Anterior cingulate cortex (tissue), 58 donors: ENCODE data around the gene FHIT.

ENCODE experiments used
- DNase-seq, 58 donors: peaks; one replicate each; lab custom pipeline; 2025; lab: John Stamatoyannopoulos, UW

FHIT gene

GRCh38 chr3:60953351-60953750 is 297.9 kb downstream of the FHIT start:
- DNase-seq: no peak

DNA sequence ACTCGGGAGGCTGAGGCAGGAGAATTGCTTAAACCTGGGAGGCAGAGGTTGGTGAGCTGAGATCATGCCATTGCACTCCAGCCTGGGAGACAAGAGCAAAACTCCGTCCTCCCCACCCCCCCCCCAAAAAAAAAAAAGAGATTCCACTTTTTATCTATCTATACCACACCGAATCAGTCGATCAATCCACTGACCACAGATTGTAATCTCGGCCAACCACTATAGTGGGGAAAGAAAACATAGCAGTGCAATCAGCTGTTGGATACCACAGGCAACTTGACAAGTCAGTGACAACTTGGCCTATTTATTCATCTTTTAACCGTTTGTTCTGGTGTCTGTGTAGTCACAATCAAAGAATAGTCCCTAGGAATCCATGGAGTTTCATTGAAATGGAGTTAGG is 299.2 kb downstream of the FHIT start:
- no peak for DNase-seq

DNA sequence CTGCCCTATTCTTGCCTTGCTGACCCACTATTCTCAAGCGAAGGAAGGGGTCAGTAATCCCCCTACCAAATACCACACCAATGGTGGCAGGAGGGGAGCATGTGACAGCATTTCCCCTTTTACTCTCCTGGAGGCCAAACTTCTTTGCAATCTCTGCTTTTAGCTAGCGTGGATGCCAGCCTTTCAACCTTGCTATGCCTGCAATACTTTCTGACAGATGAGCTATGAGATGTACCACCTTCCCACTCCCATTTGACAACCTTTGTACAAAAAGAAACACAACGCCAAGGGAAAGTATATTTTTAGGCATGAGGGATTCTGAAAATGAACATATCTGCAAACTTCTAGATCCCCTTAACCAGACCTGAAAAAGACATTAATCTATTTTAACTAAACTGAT is 302.1 kb downstream of the FHIT start:
- DNase-seq: peak in 1 of 58 donors; percentile 4

DNA sequence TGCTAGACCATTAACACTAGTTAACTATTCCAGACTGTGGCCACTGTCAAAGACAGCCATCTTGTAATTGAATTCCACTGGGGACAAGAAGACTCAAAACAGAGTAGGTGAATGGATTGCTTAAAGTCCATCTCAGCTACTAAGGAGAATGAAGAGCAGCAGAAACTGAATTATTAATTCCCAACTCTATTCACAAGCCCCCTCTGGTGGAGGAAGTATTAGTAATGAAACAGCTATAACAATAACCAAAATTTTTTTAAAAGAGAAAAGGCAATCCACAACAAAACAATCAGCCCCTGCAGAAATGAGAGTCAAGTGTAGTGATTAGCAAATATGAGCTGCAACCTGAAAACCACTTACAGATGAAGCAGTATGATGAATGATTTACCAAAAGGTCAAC is 302.8 kb downstream of the FHIT start:
- DNase-seq: no peak

- DNase-seq: no peak
Observed at GRCh38 chr3:60935709-60936108, 315.5 kb downstream of the FHIT start.

DNA sequence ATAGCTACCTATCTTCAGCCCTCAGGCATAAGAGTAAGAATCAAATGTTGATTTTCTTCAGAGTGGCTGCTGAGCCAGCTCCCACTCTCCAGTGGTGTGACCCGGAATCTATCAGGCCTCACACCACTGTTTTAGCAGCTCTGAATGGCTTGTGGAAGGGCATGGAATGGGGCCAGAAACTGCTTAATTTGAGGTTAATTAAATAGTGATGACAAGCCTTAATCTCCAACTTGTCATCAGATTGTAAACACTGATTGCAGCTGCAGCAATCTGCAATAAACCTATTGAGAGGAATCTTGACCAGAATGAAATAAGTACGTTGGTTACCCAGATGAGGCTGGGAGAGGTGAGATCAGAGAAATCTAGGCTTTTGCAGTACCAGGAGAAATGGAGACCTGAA is 317.4 kb downstream of the FHIT start:
- DNase-seq: no peak

DNA sequence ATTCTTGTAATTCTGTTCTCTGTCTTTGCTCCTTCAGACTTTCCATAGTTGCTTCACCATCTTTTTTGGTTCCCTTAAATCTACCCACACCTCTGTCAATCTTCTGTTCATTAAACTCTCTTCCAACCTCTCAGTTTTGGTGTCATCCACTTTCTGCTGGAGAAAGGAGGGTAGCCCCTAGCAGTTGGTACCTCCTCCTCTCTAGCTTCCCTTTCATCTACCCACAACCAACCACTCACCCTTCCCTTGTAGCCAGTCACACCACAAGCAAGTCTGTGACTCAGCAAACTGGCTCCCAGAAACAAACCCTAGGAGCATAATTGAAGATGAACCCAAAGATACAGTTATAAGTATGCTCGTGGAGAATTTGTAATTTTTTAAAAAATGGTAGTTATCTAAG is 318.6 kb downstream of the FHIT start:
- no peak for DNase-seq

DNA sequence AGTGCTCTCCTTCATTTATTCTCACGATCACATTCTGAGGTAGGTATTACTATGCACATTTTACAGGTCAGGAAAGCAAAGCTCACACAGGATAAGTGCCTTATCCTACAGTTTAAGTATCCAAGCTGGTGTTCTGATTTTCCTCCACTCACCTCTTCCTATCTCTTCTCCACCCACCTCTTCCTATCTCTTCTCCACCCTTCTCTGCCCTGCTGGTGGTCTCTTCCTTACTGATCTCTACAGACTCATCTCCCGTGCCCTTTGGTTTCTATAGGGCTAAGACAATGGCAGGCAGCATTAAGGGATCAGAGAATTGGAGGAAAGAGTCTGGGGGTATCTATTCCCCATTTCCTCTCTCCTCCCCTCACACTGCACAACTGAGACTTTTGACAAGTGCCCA is 319.1 kb downstream of the FHIT start:
- DNase-seq: no peak

DNA sequence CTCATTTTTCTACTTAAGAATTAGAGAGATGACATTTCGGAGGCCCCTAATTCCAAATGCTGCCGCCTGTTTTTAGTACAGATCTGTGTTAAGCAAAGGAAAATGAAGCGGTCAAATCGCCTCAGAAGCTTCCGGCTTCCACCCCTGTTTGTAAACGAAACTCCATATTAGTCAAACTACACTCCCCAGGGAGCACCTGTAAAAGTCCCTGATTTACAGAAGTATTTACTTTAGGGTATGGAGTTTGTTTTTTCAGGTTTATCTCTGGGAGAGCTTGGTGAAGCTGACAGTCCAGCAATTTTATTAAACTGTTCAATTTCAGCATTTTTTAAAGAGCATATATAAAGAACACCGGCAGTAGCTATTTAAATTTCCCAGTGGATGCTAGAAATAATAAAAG is 319.8 kb downstream of the FHIT start:
- DNase-seq: no peak

DNA sequence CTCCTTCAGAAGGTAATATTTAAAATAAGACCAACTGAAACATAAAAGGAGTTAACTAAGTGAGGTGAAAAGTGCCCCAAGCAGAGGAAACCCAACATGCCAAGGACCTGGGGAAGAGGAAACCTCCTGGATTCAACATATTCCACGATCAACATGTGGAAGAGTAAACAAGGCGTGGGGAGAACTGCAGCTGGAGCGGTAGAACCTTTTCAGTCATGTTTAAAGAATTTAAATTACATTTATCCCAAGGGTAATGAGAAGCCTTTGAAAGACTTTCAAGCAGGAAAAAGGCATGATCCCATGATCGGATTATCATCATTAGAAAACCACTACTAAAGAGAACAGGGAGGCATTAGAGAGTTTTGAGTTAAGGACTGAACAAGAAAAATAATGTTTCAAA is 330.7 kb downstream of the FHIT start:
- no peak for DNase-seq

DNA sequence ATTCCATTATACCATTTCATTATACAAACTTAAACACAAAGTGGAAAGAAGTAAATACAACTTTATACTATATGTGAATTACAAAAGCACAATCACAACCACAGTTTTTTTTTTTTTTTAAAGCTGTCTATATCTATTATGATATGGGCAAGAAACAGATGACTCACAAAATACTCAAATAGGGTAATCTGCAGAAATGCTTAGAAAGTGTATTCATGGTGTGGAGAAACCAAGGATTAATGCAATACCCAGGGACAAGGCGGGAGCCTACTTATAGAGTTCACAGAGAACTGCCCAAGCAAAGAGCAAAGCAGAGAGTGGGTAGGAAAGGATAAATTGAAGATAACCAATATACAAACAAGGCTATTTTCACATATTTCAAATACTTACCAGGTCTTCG is 332.0 kb downstream of the FHIT start:
- no peak for DNase-seq

- peak in 7 of 58 donors; percentile 1 to 14 (median 1) for DNase-seq
Observed at GRCh38 chr3:60917141-60917540, 334.1 kb downstream of the FHIT start.

GRCh38 chr3:60916546-60916945 is 334.7 kb downstream of the FHIT start:
- DNase-seq: no peak

GRCh38 chr3:60913474-60913873 is 337.8 kb downstream of the FHIT start:
- DNase-seq: no peak

DNA sequence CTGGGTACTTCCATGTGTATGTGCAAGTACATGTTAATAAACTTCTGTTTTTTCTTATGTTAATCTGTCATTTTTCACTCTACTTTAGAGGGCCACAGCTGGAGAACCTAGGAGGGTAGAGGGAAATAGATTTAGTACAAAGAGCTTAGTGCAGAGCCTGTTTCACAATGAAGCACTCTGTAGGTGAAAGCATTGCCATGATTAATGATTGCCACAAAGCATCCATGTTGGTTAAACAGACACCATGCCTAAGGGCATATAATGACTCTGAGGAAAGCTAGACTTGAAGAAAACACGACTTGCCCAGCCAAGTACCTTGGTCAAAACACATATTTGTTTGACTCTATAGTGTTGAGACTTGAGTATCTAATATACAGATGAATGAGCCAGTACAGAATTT is 338.4 kb downstream of the FHIT start:
- DNase-seq: no peak

DNA sequence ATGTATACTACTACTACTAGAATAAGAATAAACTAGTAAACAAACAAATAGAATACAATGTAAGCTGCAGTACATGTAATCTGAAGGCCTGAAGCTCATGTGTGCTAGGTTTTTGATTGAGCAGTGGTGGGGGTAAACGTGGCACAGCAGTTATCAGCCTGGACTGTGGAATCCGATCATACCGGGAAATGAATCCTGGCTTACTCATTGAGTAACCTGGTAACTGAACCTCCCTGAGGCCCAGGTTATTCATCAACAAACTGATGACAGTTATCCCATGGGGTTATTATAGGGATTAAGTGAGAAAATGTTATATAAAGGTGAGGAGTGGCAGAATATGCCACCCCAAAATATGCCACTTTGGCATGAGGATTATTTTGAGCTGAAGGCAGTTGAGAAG is 339.1 kb downstream of the FHIT start:
- DNase-seq: no peak

- no peak for DNase-seq
Observed at GRCh38 chr3:60909526-60909925, 341.7 kb downstream of the FHIT start.

GRCh38 chr3:60906283-60906682 is 345.0 kb downstream of the FHIT start:
- DNase-seq: no peak

- no peak for DNase-seq
Observed at GRCh38 chr3:60898321-60898720, 352.9 kb downstream of the FHIT start.

DNA sequence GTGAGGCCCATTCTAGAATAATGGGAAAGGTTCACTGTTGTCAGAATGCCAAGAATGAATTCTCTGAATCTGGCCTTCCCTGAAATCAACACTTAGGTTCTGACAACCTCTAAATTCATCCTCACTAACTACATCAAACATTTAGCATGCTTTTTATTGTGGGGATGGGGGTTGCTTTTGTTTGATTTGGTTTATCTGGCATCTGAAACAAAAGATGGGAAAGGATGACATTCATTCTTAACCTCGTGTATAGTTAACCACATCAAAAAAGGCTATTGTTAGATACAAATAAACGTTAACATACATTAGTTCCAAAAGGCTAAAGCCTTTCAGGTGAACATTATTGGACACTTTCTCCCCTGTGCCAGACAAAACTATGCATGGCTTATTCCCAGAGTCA is 357.3 kb downstream of the FHIT start:
- DNase-seq: no peak

GRCh38 chr3:60890226-60890625 is 361.0 kb downstream of the FHIT start:
- no peak for DNase-seq

DNA sequence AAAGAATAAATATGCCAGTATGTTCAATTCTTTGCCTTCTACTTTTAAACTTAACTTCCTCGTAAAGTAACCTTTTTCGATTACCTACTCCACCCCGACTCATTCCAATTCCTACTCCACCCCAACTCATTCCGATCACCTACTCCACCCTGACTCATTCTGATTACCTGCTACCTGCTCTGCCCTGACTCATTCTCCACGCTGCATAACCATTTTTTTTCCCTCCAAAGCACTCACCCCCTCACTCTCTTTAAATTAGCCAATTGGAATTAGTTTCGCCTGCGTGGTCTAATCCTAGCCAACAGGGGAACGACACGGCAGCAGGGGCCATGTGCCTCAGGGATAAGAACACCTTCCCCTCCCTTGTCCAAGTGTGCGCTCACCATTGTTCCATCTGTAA is 362.3 kb downstream of the FHIT start:
- DNase-seq: peak in 1 of 58 donors; percentile 1

DNA sequence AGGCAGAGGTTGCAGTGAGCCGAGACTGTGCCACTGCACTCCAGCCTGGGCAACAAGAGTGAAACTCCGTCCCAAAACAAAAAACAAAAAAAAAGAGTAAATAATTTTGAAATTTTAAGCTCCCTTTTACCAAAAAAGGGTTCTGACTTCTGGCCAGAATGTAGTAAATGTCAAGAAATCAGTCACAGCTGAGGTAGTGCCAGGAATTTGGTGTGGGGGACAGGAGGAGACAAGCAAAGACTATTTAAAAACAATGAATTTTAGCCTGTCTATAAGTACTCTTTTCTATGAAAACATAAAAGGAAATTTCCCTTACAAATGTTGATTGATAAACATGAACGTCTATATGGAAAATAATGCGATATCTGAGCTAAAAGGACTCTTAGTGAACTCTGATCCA is 363.7 kb downstream of the FHIT start:
- no peak for DNase-seq

GRCh38 chr3:60886518-60886917 is 364.7 kb downstream of the FHIT start:
- DNase-seq: no peak
